HCT116 (cell line): Measurements from ENCODE around the gene NRBF2.

Experiments
- CTCF ChIP-seq, 3 experiments: fragments of 200-600 bp in 1 of 3; sonication (generic) in 1 of 3; IDR thresholded peaks in 2 of 3; conservative IDR thresholded peaks in 1 of 3; 2 replicates each; pipeline ENCODE4 v1.5.1; 2012 to 2017; ENCODE audit warnings: low read depth in 2 of 3, low read length in 2 of 3, antibody characterized with exemption in 1 of 3, borderline replicate concordance in 1 of 3, control low read depth in 1 of 3, mild to moderate bottlenecking in 1 of 3, mixed read lengths in 1 of 3, mixed run types in 1 of 3, moderate library complexity in 1 of 3; ENCODE audit not compliant: insufficient read depth in 1 of 3
- EZH2 ChIP-seq: fragments of 200-600 bp; sonication (generic); IDR thresholded peaks from 2 replicates; pipeline ENCODE4 v1.6.1; 2017; ENCODE audit warnings: antibody characterized with exemption, mixed run types
- FOSL1 ChIP-seq: IDR thresholded peaks from 2 replicates; pipeline ENCODE4 v1.6.1; 2012; ENCODE audit warnings: low read depth
- JUND ChIP-seq: IDR thresholded peaks from 2 replicates; pipeline ENCODE4 v1.6.1; 2012
- MAX ChIP-seq: IDR thresholded peaks from 2 replicates; pipeline ENCODE4 v1.6.1; 2012
- POLR2A ChIP-seq: IDR thresholded peaks from 2 replicates; pipeline ENCODE4 v1.7.0; 2011; ENCODE audit warnings: borderline replicate concordance; ENCODE audit not compliant: insufficient read depth, insufficient read length; ENCODE audit errors: extremely low read depth
- POLR2AphosphoS5 ChIP-seq: IDR thresholded peaks from 2 replicates; pipeline ENCODE4 v1.6.1; 2011; ENCODE audit warnings: mild to moderate bottlenecking, low read depth, low read length, moderate library complexity
- RAD21 ChIP-seq: IDR thresholded peaks from 2 replicates; pipeline ENCODE4 v1.6.1; 2012; ENCODE audit warnings: low read depth, mild to moderate bottlenecking
- ZBTB33 ChIP-seq: IDR thresholded peaks from 2 replicates; pipeline ENCODE4 v1.6.1; 2011; ENCODE audit warnings: mild to moderate bottlenecking, low read length, moderate library complexity; ENCODE audit not compliant: insufficient replicate concordance; ENCODE audit errors: extremely low read depth
- TF ChIP-seq, protein P1 (sequence below): IDR thresholded peaks from 2 replicates; pipeline ENCODE4 v1.6.1; 2012

DNA sequence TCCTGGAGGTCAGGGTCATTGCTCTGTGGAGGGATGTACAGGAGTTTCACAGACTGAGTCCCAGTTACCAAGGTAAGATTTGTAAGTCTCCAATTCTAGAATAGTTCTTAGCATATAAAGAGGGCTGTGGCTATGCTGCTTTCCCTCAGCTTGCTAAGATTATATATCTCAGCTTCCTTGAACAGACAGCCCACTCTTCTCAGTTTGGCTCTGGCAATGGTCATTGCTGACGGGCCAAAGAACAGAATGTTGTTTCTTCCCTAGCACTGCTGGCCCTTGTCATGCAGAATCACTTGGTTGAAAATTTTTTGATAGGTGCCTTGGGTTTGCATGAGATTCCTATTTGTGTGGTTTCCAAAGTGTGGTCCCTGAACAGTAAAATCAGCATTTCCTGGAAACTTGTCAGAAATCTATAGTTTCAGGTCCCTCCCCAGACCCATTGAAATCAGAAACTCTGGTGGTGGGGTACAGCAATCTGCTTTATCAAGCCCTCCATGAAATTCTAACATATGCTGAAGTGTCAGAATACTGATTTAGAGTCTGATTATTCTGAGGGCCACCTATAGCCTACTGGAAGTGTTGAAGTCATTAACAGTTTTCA lies 38.2 kb downstream of the NRBF2 start:
- no peak for TF ChIP-seq CTCF (IDR thresholded peaks at IDR 0.05 in 2 of 3, conservative IDR thresholded peaks at IDR 0.05 in 1 of 3; ENCODE audit: borderline replicate concordance in 1 of 3, insufficient read depth in 1 of 3, low read depth in 2 of 3, low read length in 2 of 3)
- no peak for TF ChIP-seq RAD21
- TF ChIP-seq, protein P1, sequence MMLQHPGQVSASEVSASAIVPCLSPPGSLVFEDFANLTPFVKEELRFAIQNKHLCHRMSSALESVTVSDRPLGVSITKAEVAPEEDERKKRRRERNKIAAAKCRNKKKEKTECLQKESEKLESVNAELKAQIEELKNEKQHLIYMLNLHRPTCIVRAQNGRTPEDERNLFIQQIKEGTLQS: no peak
- TF ChIP-seq JUND: no peak
- no peak for TF ChIP-seq EZH2
- TF ChIP-seq POLR2A: no peak
- no peak for TF ChIP-seq ZBTB33
- TF ChIP-seq FOSL1: no peak
- no peak for TF ChIP-seq POLR2AphosphoS5
- TF ChIP-seq MAX: no peak
